GM19455 (cell line): ENCODE data around the gene PTPRD.

Source experiments
- ATAC-seq: cut with Tn5 transposase; IDR thresholded peaks from one replicate; pipeline ENCODE4 v1.9.1; 2021; ENCODE audit not compliant: unreplicated experiment

PTPRD gene

GRCh38 chr9:8668231-8668630 is 1944.6 kb downstream of the PTPRD start:
- ATAC-seq = no peak

DNA sequence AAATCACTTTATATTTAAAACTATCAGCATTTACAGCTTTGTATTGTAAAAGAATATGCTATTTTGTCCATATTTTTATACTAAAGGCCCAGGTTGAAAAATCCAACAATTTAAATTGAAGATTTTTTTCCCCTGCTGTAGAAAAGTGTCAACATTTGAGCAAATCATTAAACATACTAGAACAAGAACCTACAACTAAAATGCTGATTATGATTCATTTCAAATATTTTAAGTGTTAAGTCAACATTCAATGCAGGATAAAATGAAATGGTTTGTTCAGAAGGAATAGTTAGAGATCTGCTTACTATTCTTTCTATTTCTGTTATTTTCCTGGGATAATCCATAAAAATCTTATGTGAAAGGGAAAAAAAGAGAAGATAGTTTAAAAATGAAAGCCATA is 1946.7 kb downstream of the PTPRD start:
- no peak for ATAC-seq

- ATAC-seq = no peak
Measured at GRCh38 chr9:8660383-8660782, 1952.4 kb downstream of the PTPRD start.

DNA sequence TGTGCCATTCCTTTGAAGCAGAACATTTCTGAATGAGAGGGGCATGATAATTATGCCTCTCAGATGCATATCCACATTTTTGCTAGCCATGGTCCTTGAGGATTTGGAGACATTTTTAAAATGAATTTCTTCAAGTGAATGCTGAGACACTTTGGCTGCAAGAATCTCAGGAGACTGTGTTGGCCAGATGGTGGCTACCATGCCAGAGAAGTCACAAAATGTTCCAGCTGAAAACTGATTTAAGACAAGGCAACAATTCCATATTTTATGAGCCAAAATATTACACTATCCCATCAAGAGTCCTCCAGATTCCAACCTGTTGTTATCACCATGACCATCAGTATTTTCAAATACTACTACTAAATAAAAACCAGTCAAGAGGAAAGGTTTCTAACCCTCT is 1953.7 kb downstream of the PTPRD start:
- ATAC-seq = no peak

DNA sequence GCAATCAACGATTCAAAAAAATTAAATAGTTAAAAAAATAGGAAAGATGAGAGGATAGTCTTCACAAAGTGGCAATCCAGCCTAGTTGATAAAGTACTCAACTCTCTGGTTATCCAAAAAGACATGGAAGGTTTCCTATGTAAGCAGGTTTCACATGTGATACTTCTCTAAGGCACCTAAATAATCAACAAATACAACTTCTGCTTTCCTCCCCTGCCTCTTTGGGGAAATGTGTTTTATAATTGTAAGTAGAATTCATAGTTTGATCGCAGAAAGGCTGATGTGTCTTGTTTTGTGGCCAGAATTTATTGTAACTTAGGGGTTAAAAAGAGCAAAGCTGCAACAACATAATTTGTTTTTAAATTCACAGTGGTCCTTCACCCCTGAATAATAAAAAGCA is 1957.7 kb downstream of the PTPRD start:
- no peak for ATAC-seq

- no peak for ATAC-seq
Measured at GRCh38 chr9:8653855-8654254, 1958.9 kb downstream of the PTPRD start.

DNA sequence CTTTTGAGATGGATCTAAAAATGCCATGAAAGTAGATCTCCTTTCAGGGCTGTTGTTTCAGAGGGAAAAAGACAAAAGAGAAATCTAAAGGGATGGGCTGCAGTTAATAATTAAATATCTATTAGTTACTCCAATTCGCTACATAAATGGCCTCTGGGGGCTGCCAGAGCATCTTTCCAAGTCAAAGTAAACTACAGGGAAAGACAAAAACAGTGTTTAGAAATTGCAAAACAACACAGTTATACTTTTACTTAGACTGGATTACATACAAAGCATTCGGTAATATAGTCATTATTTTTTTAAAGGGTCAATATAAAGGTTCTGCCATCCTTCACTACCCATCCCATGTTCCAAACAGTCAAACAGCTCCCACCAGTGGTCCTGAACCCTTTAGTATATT is 1959.7 kb downstream of the PTPRD start:
- ATAC-seq = no peak

DNA sequence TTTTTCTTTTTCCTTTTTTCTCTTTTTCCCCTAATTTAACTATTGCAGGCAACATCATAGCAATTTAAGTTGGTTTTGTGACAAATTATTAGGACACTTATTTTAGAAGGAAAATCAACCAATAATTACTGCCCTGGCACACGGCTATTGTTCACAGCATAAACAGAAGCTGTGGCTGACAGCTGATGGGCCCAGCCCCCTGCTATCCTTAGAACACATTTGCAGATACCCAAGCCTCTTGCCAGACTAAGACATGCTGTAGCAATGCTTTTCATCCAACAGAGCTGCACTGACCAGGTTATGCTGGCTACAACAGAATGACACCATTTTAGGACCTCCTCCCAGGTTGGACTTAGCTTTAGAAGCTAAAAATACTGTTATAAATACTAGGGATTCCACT is 1960.5 kb downstream of the PTPRD start:
- no peak for ATAC-seq

- ATAC-seq = no peak
Measured at GRCh38 chr9:8651846-8652215, 1961.0 kb downstream of the PTPRD start.

- ATAC-seq = no peak
Measured at GRCh38 chr9:8651070-8651845, 1961.5 kb downstream of the PTPRD start.

DNA sequence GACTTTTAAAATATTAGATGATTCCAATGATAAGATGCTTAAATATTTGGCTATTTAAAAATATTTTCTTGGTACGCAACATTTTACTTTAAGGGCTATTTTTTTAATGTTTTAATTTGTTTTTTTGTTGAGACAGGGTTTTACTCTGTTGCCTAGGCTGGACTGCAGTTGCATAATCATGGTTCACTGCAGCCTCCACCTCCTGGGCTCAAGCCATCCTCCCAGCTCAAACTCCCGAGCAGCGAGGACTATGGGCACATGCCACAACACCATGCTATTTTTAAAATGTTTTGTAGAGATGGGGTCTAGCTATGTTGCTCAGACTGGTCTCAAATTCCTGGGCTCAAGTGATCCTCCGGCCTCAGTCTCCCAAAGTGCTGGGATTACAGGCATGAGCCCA is 1963.0 kb downstream of the PTPRD start:
- no peak for ATAC-seq

GRCh38 chr9:8649160-8649559 is 1963.6 kb downstream of the PTPRD start:
- no peak for ATAC-seq

DNA sequence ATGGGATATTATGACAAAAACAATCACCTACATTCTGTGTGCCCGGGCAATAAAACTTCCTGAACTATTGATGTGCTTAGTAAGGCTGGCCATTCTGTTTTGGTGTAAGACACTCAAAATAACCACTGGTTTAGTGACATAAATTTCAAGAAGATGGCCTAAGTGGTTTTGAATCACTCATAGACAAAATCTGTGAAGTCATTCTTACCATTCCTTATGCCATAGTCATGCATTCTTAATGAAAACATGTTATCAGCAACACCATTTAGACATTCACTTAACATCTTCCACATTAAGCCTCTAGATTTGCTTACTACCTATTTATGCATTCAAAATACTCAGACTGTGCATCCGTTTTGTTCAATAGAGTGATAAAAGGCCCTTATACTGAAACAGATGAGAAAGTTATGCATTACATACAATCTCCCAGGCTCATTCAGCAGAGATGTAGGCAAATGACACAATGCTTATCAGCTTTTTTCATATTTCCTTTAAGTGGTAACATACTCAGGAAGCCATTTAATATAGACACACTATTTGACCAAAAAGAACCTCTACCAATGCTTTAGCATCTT is 1964.4 kb downstream of the PTPRD start:
- no peak for ATAC-seq

DNA sequence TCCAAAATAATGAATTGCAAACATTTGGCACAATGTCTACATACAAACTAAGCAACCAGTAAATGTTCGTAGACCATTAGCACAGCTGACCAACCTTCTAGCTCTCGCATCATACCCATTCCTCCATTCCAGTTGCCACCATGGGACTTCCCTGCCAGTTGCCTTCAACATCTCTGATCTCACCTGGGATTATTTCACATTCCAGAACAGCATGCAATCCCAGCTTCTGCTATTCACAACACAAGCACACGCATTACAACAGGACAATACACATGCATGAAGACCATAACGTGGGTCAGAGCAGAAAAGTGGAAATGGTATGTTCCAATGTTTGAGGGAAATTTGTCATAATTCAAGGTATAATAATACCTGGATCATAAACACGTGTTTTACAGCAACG is 1965.0 kb downstream of the PTPRD start:
- no peak for ATAC-seq

DNA sequence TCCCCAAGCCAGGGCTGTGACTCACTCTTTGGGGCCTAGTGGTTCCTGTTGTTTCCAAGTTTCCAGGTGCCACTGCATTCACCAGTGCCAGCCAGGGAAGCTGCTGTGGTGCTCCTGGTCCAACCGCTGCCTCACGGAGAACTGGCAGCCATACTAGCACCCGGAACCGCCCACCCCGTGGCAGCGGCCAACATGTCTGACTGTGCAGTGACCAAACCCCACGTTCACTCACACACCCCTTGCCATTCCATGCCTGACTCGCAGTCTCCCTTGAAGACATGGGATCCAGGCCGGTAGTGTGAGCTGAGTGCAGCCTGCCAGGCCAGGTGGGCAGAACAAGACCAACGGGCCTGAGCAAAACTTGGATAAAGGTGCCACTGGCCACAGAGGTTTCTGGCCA is 1968.2 kb downstream of the PTPRD start:
- no peak for ATAC-seq

- ATAC-seq = no peak
Measured at GRCh38 chr9:8643896-8644295, 1968.9 kb downstream of the PTPRD start.

- no peak for ATAC-seq
Measured at GRCh38 chr9:8643464-8643863, 1969.3 kb downstream of the PTPRD start.

DNA sequence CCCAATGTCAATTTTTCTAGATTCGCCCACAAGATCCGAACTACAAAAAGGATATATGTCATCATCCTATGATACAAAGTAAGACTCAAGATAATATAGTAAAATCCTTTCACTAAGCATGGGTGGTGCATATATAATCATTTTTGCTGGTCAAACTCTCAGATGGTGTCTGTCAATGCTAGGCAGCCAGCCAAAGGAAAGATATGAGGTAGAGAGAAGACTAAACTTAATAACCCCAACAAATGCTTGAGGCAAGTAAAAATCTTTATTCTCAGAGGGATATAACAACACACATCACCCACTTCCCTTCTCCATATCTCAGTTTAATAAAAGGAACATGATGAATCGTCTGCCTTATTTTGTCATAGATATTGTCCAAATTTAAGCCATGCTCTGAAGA is 1972.0 kb downstream of the PTPRD start:
- no peak for ATAC-seq

- ATAC-seq = no peak
Measured at GRCh38 chr9:8637626-8638025, 1975.2 kb downstream of the PTPRD start.

- ATAC-seq = no peak
Measured at GRCh38 chr9:8633784-8634183, 1979.0 kb downstream of the PTPRD start.

GRCh38 chr9:8632493-8632892 is 1980.3 kb downstream of the PTPRD start:
- no peak for ATAC-seq

- no peak for ATAC-seq
Measured at GRCh38 chr9:8628791-8629190, 1984.0 kb downstream of the PTPRD start.
